GM21786 (cell line): Measurements from ENCODE around the gene CEACAM4.
"Not testable (repeated sequence)": the region's sequence is repeated elsewhere in the genome, so short reads cannot be mapped to it uniquely, and the experiment has no call there.

Experiments
- ATAC-seq: cut with Tn5 transposase; IDR thresholded peaks from one replicate; pipeline ENCODE4 v1.9.1; 2021; ENCODE audit not compliant: unreplicated experiment

The CEACAM4 gene

GRCh38 chr19:41586064-41586463 lies 40.8 kb downstream of the CEACAM4 start:
- ATAC-seq, result no peak

GRCh38 chr19:41584931-41585330 lies 41.9 kb downstream of the CEACAM4 start:
- no peak for ATAC-seq

- ATAC-seq, result no peak
Observed at GRCh38 chr19:41584260-41584810, 42.5 kb downstream of the CEACAM4 start.

GRCh38 chr19:41582577-41583182 lies 44.2 kb downstream of the CEACAM4 start:
- ATAC-seq, result not testable (repeated sequence)

GRCh38 chr19:41581068-41581467 lies 45.8 kb downstream of the CEACAM4 start:
- ATAC-seq, result not testable (repeated sequence)

GRCh38 chr19:41578886-41579285 lies 48.0 kb downstream of the CEACAM4 start:
- no peak for ATAC-seq

GRCh38 chr19:41577833-41578232 lies 49.0 kb downstream of the CEACAM4 start:
- ATAC-seq, result no peak

- ATAC-seq, result no peak
Observed at GRCh38 chr19:41577144-41577830, 49.6 kb downstream of the CEACAM4 start.

- no peak for ATAC-seq
Observed at GRCh38 chr19:41575998-41576397, 50.9 kb downstream of the CEACAM4 start, which contains the start of gene CEACAM21. TSS of gene CEACAM21 (plus strand) at chr19:41576166. CDS start at chr19:41576275, 109 bp downstream.

GRCh38 chr19:41570639-41571112 lies 56.2 kb downstream of the CEACAM4 start:
- no peak for ATAC-seq

GRCh38 chr19:41570179-41570578 lies 56.7 kb downstream of the CEACAM4 start:
- no peak for ATAC-seq

- no peak for ATAC-seq
Observed at GRCh38 chr19:41569481-41570150, 57.3 kb downstream of the CEACAM4 start.
